ENCODE measurements around the gene GSTA2. TPM values are rescaled to one million over a fixed set of nuclear protein-coding genes. Genes with fewer than 3 reads are reported as not detected.
"Not testable (repeated sequence)": the region's sequence is repeated elsewhere in the genome, so short reads cannot be mapped to it uniquely, and the experiment has no call there.

Gene GSTA2
- total RNA-seq, 1 donor, result not detected

GRCh38 chr6:52788478-52788877 is 25.2 kb upstream of the GSTA2 start:
- DNase-seq (ENCODE audit: low read depth), result peak; percentile 41
- TF ChIP-seq CTCF (IDR thresholded peaks at IDR 0.05; ENCODE audit: insufficient read depth, low read depth, low read length), result no peak
- no peak overlapping the region for H3K4me3 ChIP-seq (ENCODE audit: low read depth, low read length)

DNA sequence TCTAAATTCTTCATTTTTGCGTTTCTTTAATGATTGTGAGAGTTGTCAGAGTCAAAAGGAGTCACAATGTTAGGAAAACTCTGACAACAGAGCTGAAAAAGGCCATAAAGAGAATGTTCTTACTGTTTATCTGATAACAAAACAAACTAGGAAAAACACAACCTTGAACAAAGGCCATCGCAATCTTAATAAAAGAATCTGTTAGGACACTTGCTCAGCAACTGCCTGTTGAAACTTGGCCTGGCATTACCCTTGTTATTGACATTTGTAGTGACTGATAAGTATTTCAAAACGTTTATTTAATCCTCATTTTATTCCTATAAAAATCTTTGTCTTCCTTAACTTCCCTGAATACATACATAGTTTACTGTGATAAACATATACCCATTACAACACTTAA is 24.6 kb upstream of the GSTA2 start:
- DNase-seq (ENCODE audit: low read depth), result no peak
- TF ChIP-seq CTCF (IDR thresholded peaks at IDR 0.05; ENCODE audit: insufficient read depth, low read depth, low read length), result no peak
- H3K4me3 ChIP-seq (ENCODE audit: low read depth, low read length), result no peak overlapping the region

- no peak for DNase-seq (ENCODE audit: low read depth)
- no peak for TF ChIP-seq CTCF (IDR thresholded peaks at IDR 0.05; ENCODE audit: insufficient read depth, low read depth, low read length)
- H3K4me3 ChIP-seq (ENCODE audit: low read depth, low read length), result no peak overlapping the region
Measured at GRCh38 chr6:52786249-52786956, 23.1 kb upstream of the GSTA2 start.

DNA sequence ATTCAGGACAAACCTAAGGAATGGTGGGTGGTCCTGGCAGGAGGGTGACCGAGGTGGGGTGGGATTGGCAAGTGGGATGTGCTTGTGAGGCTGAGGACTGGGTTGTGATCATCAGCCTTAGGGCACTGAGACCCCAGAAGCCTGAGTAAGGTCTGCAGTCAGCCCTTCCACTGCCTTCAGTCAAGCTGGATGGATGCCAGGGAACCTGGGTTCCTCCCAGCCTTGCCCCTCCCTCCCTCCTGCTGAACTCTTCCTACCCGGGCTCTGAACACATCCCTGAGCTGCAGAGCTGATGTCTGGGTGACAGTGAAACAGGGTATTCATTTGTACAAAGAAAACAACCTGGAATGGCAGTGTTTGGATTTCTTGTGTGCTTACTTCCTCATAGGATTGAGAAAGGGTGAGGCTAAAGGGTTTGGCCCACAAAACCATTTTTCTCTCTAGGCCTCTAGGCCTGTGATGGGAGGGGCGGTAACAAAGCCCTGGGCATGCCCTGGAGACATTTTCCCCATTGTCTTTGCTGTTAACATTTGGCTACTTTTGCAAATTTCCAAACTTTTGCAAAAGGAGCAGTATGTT is 19.5 kb upstream of the GSTA2 start:
- H3K4me3 ChIP-seq (ENCODE audit: low read depth, low read length); DNase-seq (ENCODE audit: low read depth): not testable (repeated sequence)

DNA sequence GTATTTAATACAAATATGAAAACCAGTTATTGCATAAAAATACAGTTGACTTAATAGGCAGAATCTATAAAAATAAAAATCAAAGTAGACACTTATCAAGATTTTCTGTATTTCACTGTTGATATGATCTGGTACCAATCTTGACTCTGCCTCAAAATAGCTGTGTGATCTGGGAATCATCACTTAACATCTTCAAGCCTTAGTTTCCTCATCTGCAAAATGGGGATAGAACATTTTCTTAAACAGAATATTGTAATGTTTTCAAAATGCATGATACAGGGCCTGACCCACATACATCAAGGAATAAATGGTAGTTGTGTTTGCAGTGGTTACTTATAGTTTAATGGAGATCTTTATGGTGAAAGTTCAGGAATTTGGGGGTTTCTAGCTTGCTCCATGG is 18.9 kb upstream of the GSTA2 start:
- not testable (repeated sequence) for H3K4me3 ChIP-seq (ENCODE audit: low read depth, low read length); DNase-seq (ENCODE audit: low read depth)

DNA sequence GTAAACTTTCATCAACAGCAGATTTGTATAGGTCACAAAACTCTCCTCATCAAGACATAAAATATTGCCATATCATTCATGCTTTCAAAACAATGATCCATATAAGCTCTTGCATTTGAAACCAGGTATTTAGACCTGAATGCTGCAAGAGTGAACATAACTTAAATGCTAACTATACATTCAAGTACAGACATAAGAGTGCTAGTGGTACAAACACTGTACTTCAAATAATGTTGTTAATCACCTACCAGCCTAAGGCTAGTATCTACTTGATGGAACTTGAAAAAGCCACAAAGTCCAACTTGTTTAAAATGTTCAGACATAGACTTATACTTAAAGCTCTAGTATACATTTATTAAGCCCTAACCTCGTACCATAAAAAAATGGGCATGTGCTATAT is 16.0 kb upstream of the GSTA2 start:
- DNase-seq (ENCODE audit: low read depth), result no peak
- no peak overlapping the region for H3K4me3 ChIP-seq (ENCODE audit: low read depth, low read length)
- TF ChIP-seq CTCF (IDR thresholded peaks at IDR 0.05; ENCODE audit: insufficient read depth, low read depth, low read length), result no peak

- DNase-seq (ENCODE audit: low read depth), result not testable (repeated sequence)
Measured at GRCh38 chr6:52776711-52777351, 13.6 kb upstream of the GSTA2 start.

GRCh38 chr6:52769399-52769798 is 6.1 kb upstream of the GSTA2 start:
- DNase-seq (ENCODE audit: low read depth), result peak; percentile 11
- not testable (repeated sequence) for H3K4me3 ChIP-seq (ENCODE audit: low read depth, low read length)

More at GRCh38 chr6:52776711-52777351, 13.6 kb upstream of the GSTA2 start:
- H3K4me3 ChIP-seq (ENCODE audit: low read depth, low read length), result not testable (repeated sequence)

DNA sequence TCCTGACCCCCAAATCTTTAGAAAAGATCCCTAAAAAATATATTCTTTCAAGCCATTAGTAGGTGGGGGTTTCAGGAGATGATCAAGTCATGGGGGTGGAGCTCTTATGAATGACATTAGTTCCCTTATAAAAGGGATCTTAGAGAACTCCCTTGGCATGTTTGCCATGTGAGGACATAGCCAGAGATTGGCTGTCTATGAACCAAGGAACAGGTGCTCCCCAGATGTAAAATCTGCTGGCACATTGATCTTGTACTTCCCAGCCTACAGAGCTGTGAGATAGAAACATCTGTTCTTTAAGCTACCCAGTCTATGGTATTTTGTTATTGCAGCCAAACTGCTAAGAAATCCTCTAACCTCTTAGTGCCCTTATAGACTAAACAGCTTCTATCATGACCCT is 4.4 kb upstream of the GSTA2 start:
- H3K4me3 ChIP-seq (ENCODE audit: low read depth, low read length); DNase-seq (ENCODE audit: low read depth): not testable (repeated sequence)

DNA sequence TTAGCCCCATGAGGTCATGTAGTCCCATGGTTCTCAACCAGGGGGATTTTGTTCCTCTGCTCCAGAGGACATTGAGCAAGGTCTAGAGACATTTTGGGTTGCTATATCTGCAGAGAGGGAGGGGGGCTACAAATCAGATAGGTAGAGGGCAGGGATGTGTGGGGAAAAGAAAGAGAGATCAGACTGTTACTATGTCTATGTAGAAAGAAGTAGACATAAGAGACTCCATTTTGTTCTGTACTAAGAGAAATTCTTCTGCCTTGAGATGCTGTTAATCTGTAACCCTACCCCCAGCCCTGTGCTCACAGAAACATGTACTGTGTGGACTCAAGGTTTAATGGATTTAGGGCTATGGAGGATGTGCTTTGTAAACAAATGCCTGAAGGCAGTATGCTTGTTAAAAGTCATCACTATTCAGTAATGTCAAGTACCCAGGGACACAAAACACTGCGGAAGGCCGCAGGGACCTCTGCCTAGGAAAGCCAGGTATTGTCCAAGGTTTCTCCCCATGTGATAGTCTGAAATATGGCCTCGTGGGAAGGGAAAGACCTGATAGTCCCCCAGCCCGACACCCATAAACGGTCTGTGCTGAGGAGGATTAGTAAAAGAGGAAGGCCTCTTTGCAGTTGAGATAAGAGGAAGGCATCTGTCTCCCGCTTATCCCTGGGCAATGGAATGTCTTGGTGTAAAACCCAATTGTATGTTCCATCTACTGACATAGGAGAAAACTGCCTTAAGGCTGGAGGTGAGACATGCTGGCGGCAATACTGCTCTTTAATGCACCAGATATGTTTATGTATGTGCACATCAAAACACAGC is 1.4 kb downstream of the GSTA2 start:
- not testable (repeated sequence) for H3K4me3 ChIP-seq (ENCODE audit: low read depth, low read length); DNase-seq (ENCODE audit: low read depth)

Measured in fibroblast of villous mesenchyme (primary cell).